GM18951 (cell line): ENCODE results near the gene TRIM38.

Experiments
- POLR2A ChIP-seq: IDR thresholded peaks from 4 replicates; pipeline ENCODE4 v1.6.1; 2011; ENCODE audit warnings: mild to moderate bottlenecking; ENCODE audit not compliant: insufficient read length, insufficient read depth; ENCODE audit errors: extremely low read depth
- in situ Hi-C: fragments of 300-500 bp; cut with MboI; formaldehyde crosslinking; loops from one replicate; pipeline ENCODE4 v1.12.0; 2022; ENCODE audit warnings: low sequenced_read_pairs, mixed read lengths, inconsistent platforms; ENCODE audit not compliant: unreplicated experiment

Gene TRIM38

DNA sequence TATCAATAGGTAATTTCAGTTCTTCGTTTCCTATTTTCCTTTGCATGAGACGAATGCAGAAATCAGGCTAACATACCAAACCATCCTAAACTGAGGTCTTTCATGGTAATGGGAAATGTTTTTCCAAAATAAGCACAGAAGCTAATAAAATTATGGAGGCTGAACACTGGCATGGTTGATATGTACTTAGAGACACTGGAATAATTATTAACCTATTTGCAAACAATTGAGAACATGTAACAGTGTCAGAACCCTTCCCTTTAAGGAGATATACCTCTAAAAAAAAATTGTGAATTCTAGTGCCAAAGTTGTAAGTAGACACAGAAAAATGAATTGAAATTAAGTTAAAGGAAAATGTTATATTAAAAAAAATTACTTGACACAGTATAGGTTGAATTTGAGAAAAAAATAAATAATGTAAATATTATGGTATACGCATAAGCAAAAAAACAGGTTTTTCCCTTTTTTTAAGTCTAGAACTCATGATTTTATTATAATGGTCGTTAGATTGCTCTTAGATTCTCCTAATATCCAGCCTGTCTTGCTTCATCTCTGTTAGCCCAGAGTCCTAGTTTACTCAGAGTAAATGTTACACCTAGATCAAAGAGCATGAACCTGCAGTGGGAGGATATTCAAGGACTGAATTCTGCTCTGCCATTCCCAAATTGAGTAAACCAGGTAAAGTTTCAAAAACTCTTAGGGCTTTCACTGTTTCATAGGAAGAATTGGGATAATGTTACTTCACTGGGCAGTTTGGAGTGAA is 33.9 kb upstream of the TRIM38 start:
- TF ChIP-seq POLR2A: no peak
- in situ Hi-C loops: loop anchor here (25.0 kb wide), 1 partner anchor 691 kb away; no protein-coding TSS in a partner anchor

GRCh38 chr6:25929785-25930184 is 32.8 kb upstream of the TRIM38 start:
- in situ Hi-C loops: loop anchor here (25.0 kb wide), 1 partner anchor 692 kb away; no protein-coding TSS in a partner anchor

DNA sequence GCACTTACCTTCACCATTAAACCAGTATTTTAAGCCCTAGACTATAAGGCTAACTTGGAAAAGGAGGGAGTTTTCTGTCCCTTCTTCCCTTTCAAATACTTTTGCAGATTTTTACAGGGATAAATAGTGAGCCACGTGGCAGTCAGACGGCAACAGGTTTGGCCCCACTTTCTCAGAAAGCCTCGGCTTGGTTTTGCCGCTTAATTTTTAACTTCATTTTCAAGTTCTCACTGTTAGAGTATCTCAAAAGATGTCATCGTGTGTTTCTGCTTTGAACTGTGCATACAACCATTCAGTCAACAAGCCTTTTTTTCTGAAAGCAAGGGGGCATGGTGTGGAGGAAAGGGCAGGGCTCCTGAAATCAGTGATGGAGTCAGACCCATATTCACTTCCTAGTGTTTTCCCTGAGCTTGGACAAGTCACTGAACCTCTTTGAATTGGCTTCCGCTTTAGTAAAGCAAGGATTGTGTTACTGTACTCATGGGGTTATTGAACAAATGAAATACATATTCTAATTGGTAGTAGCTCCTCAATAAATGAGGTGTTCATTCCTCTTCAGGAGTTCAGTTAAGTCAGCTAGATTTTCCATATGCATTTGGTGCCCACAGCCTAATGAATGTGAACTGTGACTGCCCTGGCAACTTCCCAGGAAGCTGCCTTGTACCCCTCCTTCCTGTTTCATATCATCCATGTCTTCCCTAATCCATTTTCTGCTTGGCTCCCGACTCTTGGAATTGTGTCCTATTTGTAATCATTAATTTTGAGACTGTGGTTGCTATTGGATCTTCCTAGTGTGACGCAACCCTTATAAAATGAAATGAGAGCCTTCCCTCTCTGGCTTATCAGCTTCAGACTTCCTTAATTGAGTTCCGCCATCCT is 31.8 kb upstream of the TRIM38 start, which contains the start of gene SLC17A2:
Gene SLC17A2 (minus strand): TSS at position 160 of the 879 bp plus-strand sequence. CDS start 4,895 bp downstream, outside the sequence.
- no peak for TF ChIP-seq POLR2A
- in situ Hi-C loops: loop anchor here (25.0 kb wide), 1 partner anchor 693 kb away; no protein-coding TSS in a partner anchor

GRCh38 chr6:25931411-25931709 is 31.2 kb upstream of the TRIM38 start:
- in situ Hi-C loops: loop anchor here (25.0 kb wide), 1 partner anchor 694 kb away; no protein-coding TSS in a partner anchor
- no peak for TF ChIP-seq POLR2A

- in situ Hi-C loops: loop anchor here (25.0 kb wide), 1 partner anchor 697 kb away; no protein-coding TSS in a partner anchor
- TF ChIP-seq POLR2A: no peak
These were observed 28.4 kb upstream of the TRIM38 start for GRCh38 chr6:25934156-25934555.

DNA sequence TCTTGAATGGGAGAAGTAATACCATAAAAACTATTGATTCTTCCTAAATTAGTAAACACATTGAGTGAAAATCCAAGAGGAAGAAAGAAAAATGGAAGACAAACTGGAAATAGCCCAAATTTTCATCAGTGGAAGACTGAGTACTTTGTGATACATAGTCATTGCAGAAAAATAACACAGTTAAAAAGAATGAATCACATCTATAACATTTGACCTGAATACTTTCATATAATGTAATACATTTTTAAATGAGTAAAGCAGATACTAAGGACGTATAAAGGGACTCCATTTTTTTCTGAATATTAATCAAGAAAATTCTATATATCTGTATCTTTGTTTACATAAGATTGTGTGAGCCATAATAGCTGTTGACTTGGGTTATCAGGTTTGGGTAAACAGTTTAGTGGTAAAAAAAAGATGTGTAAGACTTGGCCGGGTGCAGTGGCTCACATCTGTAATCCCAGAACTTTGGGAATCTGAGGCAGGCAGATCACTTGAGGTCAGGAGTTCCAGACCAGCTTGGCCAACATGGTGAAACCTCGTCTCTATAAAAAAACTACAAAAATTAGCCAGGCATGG is 27.8 kb upstream of the TRIM38 start:
- no peak for TF ChIP-seq POLR2A
- in situ Hi-C loops: loop anchor here (25.0 kb wide), 1 partner anchor 698 kb away; no protein-coding TSS in a partner anchor

- TF ChIP-seq POLR2A: no peak
- in situ Hi-C loops: loop anchor here (25.0 kb wide), 1 partner anchor 699 kb away; no protein-coding TSS in a partner anchor
These were observed 26.6 kb upstream of the TRIM38 start for GRCh38 chr6:25935953-25936352.

- in situ Hi-C loops: loop anchor here (25.0 kb wide), 1 partner anchor 702 kb away; no protein-coding TSS in a partner anchor
- TF ChIP-seq POLR2A: no peak
These were observed 23.0 kb upstream of the TRIM38 start for GRCh38 chr6:25939593-25939992.

GRCh38 chr6:25942561-25943147 is 19.9 kb upstream of the TRIM38 start:
- TF ChIP-seq POLR2A: no peak
- in situ Hi-C loops: loop anchor here (25.0 kb wide), 1 partner anchor 705 kb away; no protein-coding TSS in a partner anchor

DNA sequence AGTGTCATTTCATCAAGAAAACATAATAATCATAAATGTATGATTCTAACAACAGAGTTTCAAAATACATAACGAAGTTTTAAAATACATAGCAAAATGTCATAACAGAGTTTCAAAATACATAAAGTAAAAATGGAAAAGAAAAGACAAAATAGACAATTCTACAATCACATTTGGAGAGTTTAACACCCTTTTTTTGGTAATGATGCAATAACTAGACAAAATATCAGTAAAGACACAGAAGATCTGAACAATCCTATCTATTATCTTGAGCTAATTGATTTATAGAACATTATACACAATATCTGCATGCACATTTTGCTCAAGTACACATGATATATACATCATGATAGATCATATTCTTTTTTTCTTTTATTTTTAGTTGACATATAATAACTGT is 18.7 kb upstream of the TRIM38 start:
- no peak for TF ChIP-seq POLR2A
- in situ Hi-C loops: loop anchor here (25.0 kb wide), 1 partner anchor 707 kb away; no protein-coding TSS in a partner anchor

- TF ChIP-seq POLR2A: no peak
- in situ Hi-C loops: loop anchor here (25.0 kb wide), 1 partner anchor 708 kb away; no protein-coding TSS in a partner anchor
These were observed 17.7 kb upstream of the TRIM38 start for GRCh38 chr6:25944688-25945574.

DNA sequence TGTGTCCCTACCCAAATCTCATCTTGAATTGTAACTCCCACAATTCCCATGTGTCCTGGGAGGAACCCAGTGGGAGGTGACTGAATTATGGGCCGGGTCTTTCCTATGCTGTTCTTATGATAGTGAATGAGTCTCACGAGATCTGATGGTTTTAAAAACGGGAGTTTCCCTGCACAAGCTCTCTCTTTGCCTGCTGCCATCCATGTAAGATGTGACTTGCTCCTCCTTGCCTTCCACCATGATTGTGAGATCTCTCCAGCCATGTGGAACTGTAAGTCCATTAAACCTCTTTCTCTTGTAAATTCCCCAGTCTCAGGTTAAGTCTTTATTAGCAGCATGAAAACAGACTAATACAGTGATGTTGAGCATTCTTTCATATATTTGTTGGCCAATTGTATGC is 16.9 kb upstream of the TRIM38 start:
- in situ Hi-C loops: loop anchor here (25.0 kb wide), 1 partner anchor 708 kb away; no protein-coding TSS in a partner anchor
